ENCODE results near the gene TRNAU1AP. TPM values are rescaled to one million over a fixed set of nuclear protein-coding genes. Genes with fewer than 3 reads are reported as not detected.

TRNAU1AP gene
- total RNA-seq, 1 donor, result 23.2 TPM

DNA sequence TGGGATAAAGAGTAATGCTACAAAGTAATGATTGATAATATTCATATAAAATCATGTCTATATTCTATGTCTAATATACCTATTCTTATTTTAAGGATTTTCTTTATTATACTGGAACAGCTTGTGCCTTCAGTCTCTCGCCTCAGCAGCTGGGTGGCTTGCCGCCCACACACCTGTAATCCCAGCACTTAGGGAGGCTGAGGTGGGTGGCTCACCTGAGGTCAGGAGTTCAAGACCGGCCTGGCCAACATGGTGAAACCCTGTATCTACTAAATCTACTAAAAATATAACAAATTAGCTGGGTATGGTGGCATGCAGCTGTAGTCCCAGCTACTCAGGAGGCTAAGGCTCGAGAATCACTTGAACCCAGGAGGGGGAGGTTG, 7.6 kb upstream of the TRNAU1AP start:
- H3K27me3 ChIP-seq (ENCODE audit: insufficient read depth, low read length), result no peaks in the 10 kb centered on the region
- TF ChIP-seq, protein P1, sequence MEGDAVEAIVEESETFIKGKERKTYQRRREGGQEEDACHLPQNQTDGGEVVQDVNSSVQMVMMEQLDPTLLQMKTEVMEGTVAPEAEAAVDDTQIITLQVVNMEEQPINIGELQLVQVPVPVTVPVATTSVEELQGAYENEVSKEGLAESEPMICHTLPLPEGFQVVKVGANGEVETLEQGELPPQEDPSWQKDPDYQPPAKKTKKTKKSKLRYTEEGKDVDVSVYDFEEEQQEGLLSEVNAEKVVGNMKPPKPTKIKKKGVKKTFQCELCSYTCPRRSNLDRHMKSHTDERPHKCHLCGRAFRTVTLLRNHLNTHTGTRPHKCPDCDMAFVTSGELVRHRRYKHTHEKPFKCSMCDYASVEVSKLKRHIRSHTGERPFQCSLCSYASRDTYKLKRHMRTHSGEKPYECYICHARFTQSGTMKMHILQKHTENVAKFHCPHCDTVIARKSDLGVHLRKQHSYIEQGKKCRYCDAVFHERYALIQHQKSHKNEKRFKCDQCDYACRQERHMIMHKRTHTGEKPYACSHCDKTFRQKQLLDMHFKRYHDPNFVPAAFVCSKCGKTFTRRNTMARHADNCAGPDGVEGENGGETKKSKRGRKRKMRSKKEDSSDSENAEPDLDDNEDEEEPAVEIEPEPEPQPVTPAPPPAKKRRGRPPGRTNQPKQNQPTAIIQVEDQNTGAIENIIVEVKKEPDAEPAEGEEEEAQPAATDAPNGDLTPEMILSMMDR (IDR thresholded peaks at IDR 0.05; ENCODE audit: extremely low read depth, low read depth, low read length), result no peak
- no peak overlapping the region for H3K4me3 ChIP-seq (ENCODE audit: insufficient read depth, low read length)
- H2AFZ ChIP-seq (ENCODE audit: low read length), result no peak overlapping the region
- H4K20me1 ChIP-seq (ENCODE audit: insufficient read depth, low read length), result no peaks in the 10 kb centered on the region
- no peaks in the 10 kb centered on the region for H3K79me2 ChIP-seq (ENCODE audit: insufficient read depth, low read length)
- no peaks in the 10 kb centered on the region for H3K9me3 ChIP-seq (ENCODE audit: low read depth, low read length)
- no peak for DNase-seq (ENCODE audit: insufficient read length, low spot score, missing footprints)
- no peak overlapping the region for H3K27ac ChIP-seq (ENCODE audit: low read depth, low read length)
- H3K36me3 ChIP-seq (ENCODE audit: insufficient read depth, low read length), result no peaks in the 10 kb centered on the region
- no peak overlapping the region for H3K4me2 ChIP-seq (ENCODE audit: insufficient read depth, low read length)
- H3K4me1 ChIP-seq (ENCODE audit: insufficient read depth, low read length), result no peaks in the 10 kb centered on the region

DNA sequence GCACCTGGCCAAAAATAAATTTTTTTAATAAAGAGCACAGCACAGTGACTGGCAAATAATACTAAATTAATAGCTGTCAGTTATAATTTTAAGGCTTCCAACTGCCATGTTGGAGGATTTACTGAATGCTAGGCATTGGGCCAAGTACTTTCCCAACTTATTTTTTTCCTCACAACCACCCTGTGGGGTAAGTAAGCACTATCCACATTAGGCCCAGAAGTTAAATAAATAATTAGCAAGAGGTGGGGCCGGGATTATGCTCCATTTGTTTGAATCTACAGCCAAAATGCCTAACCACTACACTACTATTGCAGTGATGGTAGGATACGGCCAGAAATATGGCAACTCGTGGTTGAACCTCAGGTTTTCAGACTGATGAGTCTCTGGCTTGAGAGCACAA, 4.6 kb upstream of the TRNAU1AP start:
- Histone ChIP-seq H3K4me1 (ENCODE audit: insufficient read depth, low read length) (peaks cover 1% of the 10 kb centered on the region), H3K36me3 (ENCODE audit: insufficient read depth, low read length) (no peaks in the 10 kb centered on the region), H3K9me3 (ENCODE audit: low read depth, low read length) (no peaks in the 10 kb centered on the region), H4K20me1 (ENCODE audit: insufficient read depth, low read length) (no peaks in the 10 kb centered on the region), H3K4me2 (ENCODE audit: insufficient read depth, low read length) (no peak overlapping the region), H3K27ac (ENCODE audit: low read depth, low read length) (no peak overlapping the region), H2AFZ (ENCODE audit: low read length) (no peak overlapping the region), H3K27me3 (ENCODE audit: insufficient read depth, low read length) (no peaks in the 10 kb centered on the region), H3K79me2 (ENCODE audit: insufficient read depth, low read length) (peaks cover 4% of the 10 kb centered on the region), H3K4me3 (ENCODE audit: insufficient read depth, low read length) (no peak overlapping the region)
- TF ChIP-seq, protein P1 (IDR thresholded peaks at IDR 0.05; ENCODE audit: extremely low read depth, low read depth, low read length), result no peak
- peak; percentile 74 for DNase-seq (ENCODE audit: insufficient read length, low spot score, missing footprints)

DNA sequence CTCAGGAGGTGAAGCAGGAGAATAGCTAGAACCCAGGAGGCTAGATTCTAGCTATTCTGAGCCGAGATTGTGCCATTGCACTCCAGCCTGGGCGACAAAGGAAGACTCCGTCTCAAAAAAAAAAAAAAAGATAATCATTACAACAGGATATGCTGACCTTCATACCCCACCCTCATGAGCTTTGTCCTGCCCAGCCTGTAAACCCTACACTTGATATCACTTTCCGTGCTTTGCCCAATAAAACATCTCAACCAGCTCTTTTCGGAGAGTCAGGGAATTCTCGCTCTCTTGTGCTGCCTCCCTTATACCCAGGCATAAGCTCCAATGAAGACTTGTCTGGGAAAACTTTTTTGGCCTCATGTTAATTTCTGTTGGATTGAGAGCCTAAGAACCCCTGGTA, 1.5 kb upstream of the TRNAU1AP start:
- Histone ChIP-seq H2AFZ (ENCODE audit: low read length) (no peak overlapping the region), H3K27ac (ENCODE audit: low read depth, low read length) (no peak overlapping the region)

DNA sequence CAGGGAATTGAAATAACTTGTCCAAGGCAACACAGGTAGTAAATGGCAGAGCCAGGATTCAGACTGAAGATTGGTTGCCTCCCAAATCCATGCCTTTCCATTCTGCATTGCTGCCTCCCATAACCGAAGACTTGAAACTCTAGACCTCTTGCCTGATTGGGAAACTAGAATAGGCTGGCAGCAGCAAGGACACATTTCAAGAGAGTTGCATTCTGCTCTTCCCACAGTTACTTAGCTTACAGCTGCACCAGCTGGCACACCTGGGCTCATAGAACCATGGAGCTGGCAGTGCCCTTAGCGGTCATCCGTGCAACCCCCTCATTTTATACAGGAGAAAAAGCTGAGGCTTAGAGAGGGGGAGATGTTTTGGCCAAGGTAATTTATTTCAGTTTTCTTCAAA, 8.0 kb downstream of the TRNAU1AP start:
- Histone ChIP-seq H3K79me2 (ENCODE audit: insufficient read depth, low read length) (no peaks in the 10 kb centered on the region), H4K20me1 (ENCODE audit: insufficient read depth, low read length) (no peaks in the 10 kb centered on the region), H3K9me3 (ENCODE audit: low read depth, low read length) (no peaks in the 10 kb centered on the region), H3K27me3 (ENCODE audit: insufficient read depth, low read length) (no peaks in the 10 kb centered on the region), H3K4me2 (ENCODE audit: insufficient read depth, low read length) (no peak overlapping the region), H3K27ac (ENCODE audit: low read depth, low read length) (no peak overlapping the region), H3K36me3 (ENCODE audit: insufficient read depth, low read length) (peaks cover 51% of the 10 kb centered on the region), H2AFZ (ENCODE audit: low read length) (no peak overlapping the region), H3K4me1 (ENCODE audit: insufficient read depth, low read length) (no peaks in the 10 kb centered on the region), H3K4me3 (ENCODE audit: insufficient read depth, low read length) (no peak overlapping the region)
- TF ChIP-seq, protein P1 (IDR thresholded peaks at IDR 0.05; ENCODE audit: extremely low read depth, low read depth, low read length), result no peak
- no peak for DNase-seq (ENCODE audit: insufficient read length, low spot score, missing footprints)

More for the DNA sequence above, 1.5 kb upstream of the TRNAU1AP start:
- DNase-seq (ENCODE audit: insufficient read length, low spot score, missing footprints), result no peak
- no peaks in the 10 kb centered on the region for H3K27me3 ChIP-seq (ENCODE audit: insufficient read depth, low read length)
- H3K36me3 ChIP-seq (ENCODE audit: insufficient read depth, low read length), result peaks cover 2% of the 10 kb centered on the region
- no peak overlapping the region for H3K4me2 ChIP-seq (ENCODE audit: insufficient read depth, low read length)
- H3K9me3 ChIP-seq (ENCODE audit: low read depth, low read length), result no peaks in the 10 kb centered on the region
- H3K79me2 ChIP-seq (ENCODE audit: insufficient read depth, low read length), result peaks cover 13% of the 10 kb centered on the region
- H3K4me3 ChIP-seq (ENCODE audit: insufficient read depth, low read length), result no peak overlapping the region
- peaks cover 6% of the 10 kb centered on the region for H3K4me1 ChIP-seq (ENCODE audit: insufficient read depth, low read length)
- no peaks in the 10 kb centered on the region for H4K20me1 ChIP-seq (ENCODE audit: insufficient read depth, low read length)
- TF ChIP-seq, protein P1 (IDR thresholded peaks at IDR 0.05; ENCODE audit: extremely low read depth, low read depth, low read length), result no peak

All from osteoblast (primary cell).